Choroid plexus epithelial cell (primary cell): Measurements from ENCODE around the gene PRF1.
"Not testable (repeated sequence)": the region's sequence is repeated elsewhere in the genome, so short reads cannot be mapped to it uniquely, and the experiment has no call there.

Experiments
- DNase-seq: peaks from one replicate; pipeline ENCODE4 v3.0.0-alpha.2; 2010; ENCODE audit warnings: low read depth
- H3K4me3 ChIP-seq: 2 replicates; pipeline ENCODE4 v1.5.1; 2011; ENCODE audit warnings: low read depth, mild to moderate bottlenecking, control low read depth, low read length, moderate library complexity
- TF ChIP-seq, protein P1 (sequence below): conservative IDR thresholded peaks from 2 replicates; pipeline ENCODE4 v1.5.1; 2011; ENCODE audit warnings: low read depth, mild to moderate bottlenecking, control low read depth, inconsistent platforms, low read length, moderate library complexity

PRF1 gene

DNA sequence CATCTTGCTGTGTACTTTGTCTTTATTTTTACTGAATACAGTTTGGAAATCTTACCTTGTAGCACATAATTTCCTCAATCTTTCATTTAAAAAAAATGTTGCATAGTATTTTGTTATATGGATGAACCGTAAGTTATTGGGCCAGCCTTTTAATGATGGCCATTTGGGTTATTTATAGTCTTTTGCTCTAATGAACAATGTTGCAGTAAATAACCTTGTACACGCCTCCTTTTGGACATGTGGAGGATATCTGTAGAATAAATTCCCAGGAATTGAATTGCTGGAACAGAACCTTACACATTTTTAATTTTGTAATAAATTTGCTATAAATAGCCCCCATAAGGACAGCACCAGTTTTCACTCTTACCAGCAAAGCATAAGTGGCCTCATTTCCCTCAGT, 12.7 kb upstream of the PRF1 start:
- TF ChIP-seq, protein P1, sequence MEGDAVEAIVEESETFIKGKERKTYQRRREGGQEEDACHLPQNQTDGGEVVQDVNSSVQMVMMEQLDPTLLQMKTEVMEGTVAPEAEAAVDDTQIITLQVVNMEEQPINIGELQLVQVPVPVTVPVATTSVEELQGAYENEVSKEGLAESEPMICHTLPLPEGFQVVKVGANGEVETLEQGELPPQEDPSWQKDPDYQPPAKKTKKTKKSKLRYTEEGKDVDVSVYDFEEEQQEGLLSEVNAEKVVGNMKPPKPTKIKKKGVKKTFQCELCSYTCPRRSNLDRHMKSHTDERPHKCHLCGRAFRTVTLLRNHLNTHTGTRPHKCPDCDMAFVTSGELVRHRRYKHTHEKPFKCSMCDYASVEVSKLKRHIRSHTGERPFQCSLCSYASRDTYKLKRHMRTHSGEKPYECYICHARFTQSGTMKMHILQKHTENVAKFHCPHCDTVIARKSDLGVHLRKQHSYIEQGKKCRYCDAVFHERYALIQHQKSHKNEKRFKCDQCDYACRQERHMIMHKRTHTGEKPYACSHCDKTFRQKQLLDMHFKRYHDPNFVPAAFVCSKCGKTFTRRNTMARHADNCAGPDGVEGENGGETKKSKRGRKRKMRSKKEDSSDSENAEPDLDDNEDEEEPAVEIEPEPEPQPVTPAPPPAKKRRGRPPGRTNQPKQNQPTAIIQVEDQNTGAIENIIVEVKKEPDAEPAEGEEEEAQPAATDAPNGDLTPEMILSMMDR: no peak
- H3K4me3 ChIP-seq: no peak overlapping the region
- no peak for DNase-seq

DNA sequence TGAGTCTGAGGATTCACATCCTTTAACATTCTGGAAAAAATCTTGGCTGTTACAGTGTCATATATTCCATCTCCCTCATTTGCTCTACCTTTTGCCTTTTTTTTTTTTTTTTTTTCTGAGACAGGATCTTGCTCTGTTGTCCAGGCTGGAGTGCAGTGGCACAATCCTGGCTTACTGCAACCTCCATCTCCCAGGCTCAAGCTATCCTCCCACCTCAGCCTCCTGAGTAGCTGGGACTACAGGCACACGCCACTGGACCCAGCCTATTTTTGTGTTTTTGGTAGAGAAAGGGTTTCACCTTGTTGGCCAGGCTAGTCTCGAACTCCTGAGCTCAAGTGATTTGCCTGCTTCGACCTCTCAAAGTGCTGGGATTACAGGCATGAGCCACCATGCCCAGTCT, 11.8 kb upstream of the PRF1 start:
- DNase-seq, H3K4me3 ChIP-seq: not testable (repeated sequence)

DNA sequence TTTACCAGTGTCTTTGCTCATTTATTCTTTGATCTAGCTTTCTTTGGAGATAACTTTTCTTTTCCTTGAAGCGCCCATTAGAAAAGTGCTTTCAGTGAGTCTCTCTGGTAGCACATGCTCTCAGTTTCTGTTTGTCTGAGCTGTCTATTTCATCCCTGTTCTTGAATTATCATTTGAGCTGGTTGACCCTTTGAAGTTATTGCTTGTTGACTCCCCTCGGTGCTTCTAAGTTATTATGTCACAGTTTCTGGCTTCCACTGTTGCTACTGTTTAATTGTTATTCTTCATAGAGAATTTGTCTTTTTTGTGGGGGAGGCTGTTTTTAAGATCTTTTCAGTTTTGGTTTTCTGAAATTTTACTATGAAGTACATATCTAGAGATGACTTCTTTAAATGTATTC, 11.4 kb upstream of the PRF1 start:
- TF ChIP-seq, protein P1: no peak
- no peak overlapping the region for H3K4me3 ChIP-seq
- DNase-seq: no peak

DNA sequence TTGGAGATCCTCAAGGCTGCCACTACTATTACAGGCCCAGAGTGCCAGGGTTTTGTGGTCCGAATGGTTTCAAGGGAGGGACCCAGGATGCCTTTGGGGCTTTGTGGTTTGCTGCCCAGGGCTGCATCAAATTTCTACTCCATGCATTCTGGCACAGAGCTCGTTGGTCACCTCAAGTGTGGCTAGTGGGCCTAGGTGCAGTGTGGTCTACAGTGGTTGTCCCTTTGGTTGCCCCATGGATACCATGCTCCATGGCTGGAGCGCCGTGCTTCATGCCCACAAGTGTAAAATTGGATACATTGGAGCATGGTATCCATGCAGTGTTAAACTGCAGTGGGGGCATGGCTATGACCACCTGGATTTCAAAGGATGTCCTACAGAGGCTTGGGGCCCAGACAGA, 5.4 kb upstream of the PRF1 start:
- no peak for DNase-seq
- TF ChIP-seq, protein P1: no peak
- no peak overlapping the region for H3K4me3 ChIP-seq

DNA sequence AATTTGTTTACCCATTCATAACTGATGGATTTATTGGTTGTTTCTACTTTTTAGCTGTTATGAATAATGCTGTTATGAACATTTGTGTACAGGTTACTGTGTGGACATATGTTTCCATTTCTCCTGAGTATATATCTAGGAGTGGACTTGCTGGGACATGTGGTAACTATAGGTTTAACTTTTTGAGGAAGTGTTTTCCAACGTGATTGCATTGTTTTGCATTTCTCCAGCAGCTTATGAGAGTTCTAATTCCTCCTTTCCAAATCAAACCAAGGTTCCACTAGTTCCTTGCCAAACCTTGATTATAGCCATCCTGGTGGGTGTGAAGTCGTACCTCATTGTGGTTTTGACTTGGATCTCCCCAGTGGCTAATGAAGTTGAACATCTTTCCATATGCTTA, 2.6 kb upstream of the PRF1 start:
- DNase-seq: no peak
- TF ChIP-seq, protein P1: no peak
- H3K4me3 ChIP-seq: no peak overlapping the region

DNA sequence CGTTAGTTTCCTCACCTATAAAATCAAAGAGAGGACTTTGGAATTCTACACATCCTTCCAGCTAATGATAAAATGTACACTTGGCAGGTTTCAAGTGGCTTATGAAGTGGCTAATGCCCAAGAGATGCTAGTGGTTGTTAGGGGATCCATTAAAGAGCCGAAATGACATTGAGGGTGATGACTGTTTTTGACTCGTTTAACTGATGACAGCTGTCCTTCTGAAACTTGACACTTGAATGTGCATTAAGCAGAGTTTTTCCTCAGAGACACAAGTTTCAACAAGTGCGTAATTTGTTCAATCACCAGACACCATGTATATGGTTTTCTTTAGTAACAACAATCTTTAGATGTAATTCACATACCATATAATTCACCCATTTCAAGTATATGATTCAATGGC, 1.6 kb upstream of the PRF1 start:
- DNase-seq: no peak

DNA sequence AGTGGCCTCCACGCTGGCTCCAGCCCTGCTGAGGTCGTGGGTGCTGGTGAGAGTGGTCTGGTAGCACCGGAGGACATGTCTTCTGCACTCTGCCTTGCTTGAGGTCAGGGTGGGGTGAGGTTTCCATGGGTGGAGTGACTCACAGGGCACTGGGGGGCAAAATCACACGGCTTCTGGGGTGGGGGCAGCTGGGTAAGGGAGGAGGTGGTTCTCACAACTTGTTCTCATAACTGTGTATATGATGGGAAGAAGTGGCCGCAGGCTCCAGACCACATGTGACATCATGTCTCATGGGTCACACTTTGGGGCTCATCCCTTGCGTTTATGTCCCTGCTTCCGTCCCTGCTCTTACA, 884 bp upstream of the PRF1 start:
- TF ChIP-seq, protein P1: no peak
- no peak for DNase-seq
- no peak overlapping the region for H3K4me3 ChIP-seq

More for the DNA sequence above, 1.6 kb upstream of the PRF1 start:
- H3K4me3 ChIP-seq: no peak overlapping the region
- TF ChIP-seq, protein P1: no peak

DNA sequence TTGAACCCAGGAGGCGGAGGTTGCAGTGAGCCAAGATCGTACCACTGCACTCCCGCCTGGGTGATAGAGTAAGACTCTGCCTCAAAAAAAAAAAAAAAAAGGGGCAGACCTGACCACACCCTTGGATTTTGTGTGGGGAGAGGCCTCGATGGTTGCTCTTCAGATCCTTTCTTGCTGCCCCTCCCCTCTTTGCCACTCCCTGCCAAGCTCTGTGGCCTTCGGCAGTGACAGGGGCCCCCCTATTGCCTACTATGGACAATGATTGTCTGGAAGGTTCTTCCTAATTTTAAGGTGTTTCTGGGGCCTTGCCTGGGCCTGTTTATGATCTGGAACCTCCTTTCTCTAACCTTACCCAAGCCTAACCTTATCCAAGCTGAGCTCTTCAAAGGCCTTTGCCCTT, 795 bp downstream of the PRF1 start:
- no peak overlapping the region for H3K4me3 ChIP-seq
- no peak for DNase-seq
- TF ChIP-seq, protein P1: no peak
